ENCODE results near the gene KDM4B. TPM values are rescaled to one million over a fixed set of nuclear protein-coding genes. Genes with fewer than 3 reads are reported as not detected.

Gene KDM4B
- total and polyA plus RNA-seq, 7 donors = 9.3 to 45.9 (median 29.5) TPM

DNA sequence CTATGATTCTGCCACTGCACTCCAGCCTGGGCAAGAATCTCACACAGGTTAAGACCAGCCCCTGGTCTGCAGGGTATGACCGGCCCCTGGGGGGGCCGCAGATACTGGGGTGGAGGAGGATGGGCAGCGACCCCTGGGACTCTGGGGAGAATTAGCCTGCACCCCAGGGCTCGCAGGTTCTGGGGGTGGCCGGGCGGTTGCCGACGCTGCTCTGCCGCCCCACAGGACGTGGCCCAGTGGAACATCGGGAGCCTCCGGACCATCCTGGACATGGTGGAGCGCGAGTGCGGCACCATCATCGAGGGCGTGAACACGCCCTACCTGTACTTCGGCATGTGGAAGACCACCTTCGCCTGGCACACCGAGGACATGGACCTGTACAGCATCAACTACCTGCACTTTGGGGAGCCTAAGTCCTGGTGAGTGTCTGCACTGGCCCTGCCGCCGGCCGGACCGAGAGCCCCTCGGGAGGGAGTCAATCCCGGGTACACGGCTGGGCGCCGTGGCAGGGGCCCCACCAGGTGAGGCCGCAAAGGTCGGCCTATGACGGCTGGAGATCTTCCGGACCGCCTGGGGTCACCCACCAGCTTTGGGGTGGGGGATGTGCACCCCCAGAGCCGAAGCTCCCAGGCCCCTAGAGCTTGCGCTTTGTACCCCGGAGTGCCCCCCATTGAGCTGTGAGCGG lies 78.5 kb downstream of the KDM4B start:
- WGBS, 3 donors = 91 to 97% (median 93%) methylated on average over 39 of the region's 39 CpGs
- H3K9me3 ChIP-seq = no peaks in the 10 kb centered on the region
- H3K27me3 ChIP-seq (ENCODE audit: insufficient read depth in 3 of 3, low read length in 2 of 3) = no peaks in the 10 kb centered on the region
- intact Hi-C loops (cut with DNase I) = loop anchor here in 1 of 2 donors (5.0 kb wide), 3 partner anchors 40 to 105 kb away; no protein-coding TSS in a partner anchor
- H3K4me1 ChIP-seq = peaks cover 39% of the 10 kb centered on the region
- H3K36me3 ChIP-seq (ENCODE audit: insufficient read depth in 1 of 2, low read depth in 1 of 2) = peaks cover 0 to 23% of the 10 kb centered on the region in 2 donors
- DNase-seq = no peak
- TF ChIP-seq, protein P1, sequence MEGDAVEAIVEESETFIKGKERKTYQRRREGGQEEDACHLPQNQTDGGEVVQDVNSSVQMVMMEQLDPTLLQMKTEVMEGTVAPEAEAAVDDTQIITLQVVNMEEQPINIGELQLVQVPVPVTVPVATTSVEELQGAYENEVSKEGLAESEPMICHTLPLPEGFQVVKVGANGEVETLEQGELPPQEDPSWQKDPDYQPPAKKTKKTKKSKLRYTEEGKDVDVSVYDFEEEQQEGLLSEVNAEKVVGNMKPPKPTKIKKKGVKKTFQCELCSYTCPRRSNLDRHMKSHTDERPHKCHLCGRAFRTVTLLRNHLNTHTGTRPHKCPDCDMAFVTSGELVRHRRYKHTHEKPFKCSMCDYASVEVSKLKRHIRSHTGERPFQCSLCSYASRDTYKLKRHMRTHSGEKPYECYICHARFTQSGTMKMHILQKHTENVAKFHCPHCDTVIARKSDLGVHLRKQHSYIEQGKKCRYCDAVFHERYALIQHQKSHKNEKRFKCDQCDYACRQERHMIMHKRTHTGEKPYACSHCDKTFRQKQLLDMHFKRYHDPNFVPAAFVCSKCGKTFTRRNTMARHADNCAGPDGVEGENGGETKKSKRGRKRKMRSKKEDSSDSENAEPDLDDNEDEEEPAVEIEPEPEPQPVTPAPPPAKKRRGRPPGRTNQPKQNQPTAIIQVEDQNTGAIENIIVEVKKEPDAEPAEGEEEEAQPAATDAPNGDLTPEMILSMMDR (IDR thresholded peaks at IDR 0.05) = no peak
- H3K4me3 ChIP-seq = no peak overlapping the region
- H3K27ac ChIP-seq = peak overlapping the region; percentile 66
- peak in 1 of 4 donors; percentile 3 for ATAC-seq

DNA sequence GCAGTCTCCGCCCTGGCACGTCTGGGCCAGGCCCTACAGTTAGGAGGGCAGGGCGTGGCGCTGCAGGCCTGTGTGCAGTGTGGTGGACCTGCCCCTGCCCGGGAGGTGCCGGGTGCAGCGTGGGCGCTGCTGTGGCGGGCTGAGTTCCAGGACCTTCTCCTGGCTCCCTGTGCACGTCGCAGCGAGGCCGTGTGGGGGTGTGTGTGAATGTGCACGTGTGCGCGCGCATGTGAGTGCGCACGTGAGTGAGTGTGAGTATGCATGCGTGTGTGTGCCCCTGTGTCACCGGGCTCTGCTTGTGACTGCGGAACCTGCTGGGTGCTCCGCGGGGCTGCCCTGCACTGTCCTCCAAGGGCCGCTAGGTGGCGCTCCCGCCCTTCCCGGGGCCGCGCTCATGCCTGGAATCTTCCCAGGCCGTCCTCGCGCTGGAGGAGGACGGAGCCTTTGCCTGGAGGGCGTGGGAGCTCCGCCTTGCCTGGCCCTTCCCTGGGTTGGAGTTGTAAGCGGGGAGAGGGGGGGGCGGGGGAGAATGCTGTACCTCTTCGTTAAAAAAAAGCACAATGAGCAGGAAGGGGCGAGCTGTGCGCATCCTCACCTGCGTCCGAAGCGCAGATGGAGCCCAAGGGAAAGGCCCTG lies 79.3 kb downstream of the KDM4B start:
- H3K27ac ChIP-seq = no peak overlapping the region
- H3K27me3 ChIP-seq (ENCODE audit: insufficient read depth in 3 of 3, low read length in 2 of 3) = no peaks in the 10 kb centered on the region
- peaks cover 0 to 17% of the 10 kb centered on the region in 2 donors for H3K36me3 ChIP-seq (ENCODE audit: insufficient read depth in 1 of 2, low read depth in 1 of 2)
- H3K9me3 ChIP-seq = no peaks in the 10 kb centered on the region
- TF ChIP-seq, protein P1 (IDR thresholded peaks at IDR 0.05) = peak; percentile 99
- DNase-seq (peak; percentile 81 to 89), ATAC-seq (peak; percentile 82 to 93 (median 84))
- peaks cover 39% of the 10 kb centered on the region for H3K4me1 ChIP-seq
- intact Hi-C loops (cut with DNase I) = loop anchor here in 1 of 2 donors (2.0 to 5.0 kb wide), 4 partner anchors 39 to 531 kb away; no protein-coding TSS in a partner anchor
- 27 to 34% (median 28%) methylated on average over 39 to 44 of the region's 44 CpGs for WGBS, 3 donors
- H3K4me3 ChIP-seq = peak overlapping the region; percentile 18

DNA sequence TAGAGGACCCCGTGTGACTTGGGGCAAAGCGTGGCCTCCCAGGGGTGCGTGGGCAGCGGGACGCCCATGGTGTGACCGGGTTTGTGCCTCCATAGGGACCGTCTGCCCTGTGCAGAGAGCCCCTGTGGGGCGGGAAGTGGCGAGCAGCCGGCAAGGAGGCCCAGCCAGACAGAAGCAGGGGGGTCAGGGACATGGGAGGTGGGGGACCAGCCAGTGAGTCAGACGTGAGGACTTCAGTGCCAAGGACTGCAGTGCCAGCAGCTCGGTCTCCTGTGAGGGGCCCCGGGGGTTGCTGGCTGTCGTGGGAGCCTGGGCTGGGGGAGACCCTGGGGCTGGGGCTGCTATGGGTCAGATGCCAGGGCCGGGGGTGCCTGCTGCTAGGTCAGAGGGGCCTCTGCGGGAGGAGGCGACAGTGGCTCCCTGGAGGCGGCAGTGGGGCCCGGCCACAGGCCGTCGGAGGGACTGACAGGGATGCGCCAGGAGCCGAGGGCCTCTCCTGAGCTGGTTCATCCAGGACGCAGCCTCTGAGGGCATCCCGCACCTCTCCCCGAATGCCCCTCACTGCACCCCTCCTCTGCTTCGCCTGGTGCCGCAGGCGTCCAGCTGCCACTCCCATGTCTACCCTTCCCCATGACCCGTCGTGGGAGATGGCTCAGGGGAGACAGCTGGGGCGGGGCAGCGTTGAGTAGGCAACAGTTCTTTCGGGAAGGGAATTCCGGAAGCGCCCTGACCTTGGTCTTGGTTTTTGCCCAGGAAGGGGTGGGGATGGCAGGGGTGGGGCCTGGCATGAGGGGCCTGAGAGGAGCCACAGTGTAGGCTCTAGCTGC lies 80.0 kb downstream of the KDM4B start:
- intact Hi-C loops (cut with DNase I) = loop anchor here in 1 of 2 donors (2.0 to 5.0 kb wide), 4 partner anchors 38 to 530 kb away; no protein-coding TSS in a partner anchor
- H3K4me3 ChIP-seq = peak overlapping the region; percentile 18
- DNase-seq (peak in 1 of 2 donors; percentile 56), ATAC-seq (peak; percentile 6 to 31 (median 23))
- no peaks in the 10 kb centered on the region for H3K9me3 ChIP-seq
- H3K27ac ChIP-seq = no peak overlapping the region
- TF ChIP-seq, protein P1 (IDR thresholded peaks at IDR 0.05) = no peak
- H3K4me1 ChIP-seq = peaks cover 39% of the 10 kb centered on the region
- WGBS, 3 donors = 60 to 67% (median 61%) methylated on average over 31 to 36 of the region's 36 CpGs
- no peaks in the 10 kb centered on the region for H3K27me3 ChIP-seq (ENCODE audit: insufficient read depth in 3 of 3, low read length in 2 of 3)
- H3K36me3 ChIP-seq (ENCODE audit: insufficient read depth in 1 of 2, low read depth in 1 of 2) = peaks cover 0 to 17% of the 10 kb centered on the region in 2 donors

DNA sequence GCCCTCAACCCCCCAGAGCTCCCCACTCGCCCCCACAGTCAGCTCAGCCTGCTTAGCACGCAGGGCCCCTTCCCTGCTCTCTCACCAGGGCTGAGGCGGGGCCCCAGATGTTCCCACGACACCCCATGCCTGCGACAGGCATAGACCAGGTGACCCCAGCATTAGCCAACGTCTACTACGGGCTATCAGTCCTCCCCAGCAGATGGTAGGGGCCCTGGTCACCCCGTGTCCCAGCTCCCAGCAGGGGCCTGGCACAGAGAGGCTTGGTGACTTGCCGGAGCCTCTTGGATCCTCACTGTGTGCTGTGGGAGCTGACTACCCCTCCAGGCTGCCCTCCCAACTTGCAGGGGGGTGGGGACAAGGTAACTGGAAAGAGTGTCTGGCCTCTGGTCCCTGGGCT lies 80.6 kb downstream of the KDM4B start:
- Histone ChIP-seq H3K4me1 (peaks cover 39% of the 10 kb centered on the region), H3K36me3 (ENCODE audit: insufficient read depth in 1 of 2, low read depth in 1 of 2) (peaks cover 0 to 20% of the 10 kb centered on the region in 2 donors), H3K4me3 (no peak overlapping the region), H3K9me3 (no peaks in the 10 kb centered on the region), H3K27me3 (ENCODE audit: insufficient read depth in 3 of 3, low read length in 2 of 3) (no peaks in the 10 kb centered on the region), H3K27ac (no peak overlapping the region)
- intact Hi-C loops (cut with DNase I) = loop anchor here in 1 of 2 donors (2.0 to 5.0 kb wide), 4 partner anchors 38 to 529 kb away; no protein-coding TSS in a partner anchor
- 69 to 80% (median 74%) methylated on average over 9 of the region's 9 CpGs for WGBS, 3 donors
- ATAC-seq (no peak), DNase-seq (no peak)
- TF ChIP-seq, protein P1 (IDR thresholded peaks at IDR 0.05) = no peak

All from psoas muscle (tissue), 8 donors.